ENCODE data around the gene UBE3C.

GRCh38 chr7:157122800-157123495 is 15.8 kb upstream of the UBE3C start:
- TF ChIP-seq GABPB1 (CRISPR knock-in tag; IDR thresholded peaks at IDR 0.05) = no peak
- TF ChIP-seq CTCF (CRISPR knock-in tag; IDR thresholded peaks at IDR 0.05) = no peak
- no peak for TF ChIP-seq POLR2AphosphoS5 (IDR thresholded peaks at IDR 0.05; ENCODE audit: low read depth, low read length)
- TF ChIP-seq, protein P1, sequence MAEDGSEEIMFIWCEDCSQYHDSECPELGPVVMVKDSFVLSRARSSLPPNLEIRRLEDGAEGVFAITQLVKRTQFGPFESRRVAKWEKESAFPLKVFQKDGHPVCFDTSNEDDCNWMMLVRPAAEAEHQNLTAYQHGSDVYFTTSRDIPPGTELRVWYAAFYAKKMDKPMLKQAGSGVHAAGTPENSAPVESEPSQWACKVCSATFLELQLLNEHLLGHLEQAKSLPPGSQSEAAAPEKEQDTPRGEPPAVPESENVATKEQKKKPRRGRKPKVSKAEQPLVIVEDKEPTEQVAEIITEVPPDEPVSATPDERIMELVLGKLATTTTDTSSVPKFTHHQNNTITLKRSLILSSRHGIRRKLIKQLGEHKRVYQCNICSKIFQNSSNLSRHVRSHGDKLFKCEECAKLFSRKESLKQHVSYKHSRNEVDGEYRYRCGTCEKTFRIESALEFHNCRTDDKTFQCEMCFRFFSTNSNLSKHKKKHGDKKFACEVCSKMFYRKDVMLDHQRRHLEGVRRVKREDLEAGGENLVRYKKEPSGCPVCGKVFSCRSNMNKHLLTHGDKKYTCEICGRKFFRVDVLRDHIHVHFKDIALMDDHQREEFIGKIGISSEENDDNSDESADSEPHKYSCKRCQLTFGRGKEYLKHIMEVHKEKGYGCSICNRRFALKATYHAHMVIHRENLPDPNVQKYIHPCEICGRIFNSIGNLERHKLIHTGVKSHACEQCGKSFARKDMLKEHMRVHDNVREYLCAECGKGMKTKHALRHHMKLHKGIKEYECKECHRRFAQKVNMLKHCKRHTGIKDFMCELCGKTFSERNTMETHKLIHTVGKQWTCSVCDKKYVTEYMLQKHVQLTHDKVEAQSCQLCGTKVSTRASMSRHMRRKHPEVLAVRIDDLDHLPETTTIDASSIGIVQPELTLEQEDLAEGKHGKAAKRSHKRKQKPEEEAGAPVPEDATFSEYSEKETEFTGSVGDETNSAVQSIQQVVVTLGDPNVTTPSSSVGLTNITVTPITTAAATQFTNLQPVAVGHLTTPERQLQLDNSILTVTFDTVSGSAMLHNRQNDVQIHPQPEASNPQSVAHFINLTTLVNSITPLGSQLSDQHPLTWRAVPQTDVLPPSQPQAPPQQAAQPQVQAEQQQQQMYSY (CRISPR knock-in tag; IDR thresholded peaks at IDR 0.05) = no peak
- no peak for TF ChIP-seq EED (CRISPR knock-in tag; IDR thresholded peaks at IDR 0.05)
- TF ChIP-seq FOXK2 (IDR thresholded peaks at IDR 0.05) = no peak

Data from HepG2 (cell line).